Loucy (cell line): Measurements from ENCODE around the gene IL1F10.

ENCODE experiments used
- H2AFZ ChIP-seq: fragments of 200-600 bp; sonication (generic); 2 replicates; pipeline ENCODE4 v1.6.0; 2016; ENCODE audit warnings: antibody characterized with exemption, mild to moderate bottlenecking, low read length, moderate library complexity
- H3F3A ChIP-seq: fragments of 200-600 bp; 2 replicates; pipeline ENCODE4 v1.6.0; 2016; ENCODE audit warnings: antibody characterized with exemption, low read depth, mild to moderate bottlenecking
- H3K27me3 ChIP-seq: fragments of 200-600 bp; sonication (generic); 2 replicates; pipeline ENCODE4 v1.6.1; 2014; ENCODE audit warnings: low read length, mild to moderate bottlenecking; ENCODE audit not compliant: insufficient read depth, poor library complexity, severe bottlenecking
- H3K36me3 ChIP-seq: fragments of 200-600 bp; sonication (generic); 2 replicates; pipeline ENCODE4 v1.6.1; 2016; ENCODE audit warnings: low read length; ENCODE audit not compliant: insufficient read depth
- H3K4me1 ChIP-seq: fragments of 200-600 bp; sonication (generic); 2 replicates; pipeline ENCODE4 v1.5.1; 2014; ENCODE audit warnings: low read length, mild to moderate bottlenecking; ENCODE audit not compliant: insufficient read depth, poor library complexity, severe bottlenecking
- H3K4me2 ChIP-seq: fragments of 200-600 bp; sonication (generic); 2 replicates; pipeline ENCODE4 v1.6.0; 2014; ENCODE audit warnings: antibody characterized with exemption, low read length, low read depth, mild to moderate bottlenecking; ENCODE audit not compliant: poor library complexity, severe bottlenecking
- H3K4me3 ChIP-seq: fragments of 200-600 bp; sonication (generic); 2 replicates; pipeline ENCODE4 v1.5.1; 2014; ENCODE audit warnings: low read length, mild to moderate bottlenecking, mixed read lengths; ENCODE audit not compliant: poor library complexity, severe bottlenecking
- H3K79me2 ChIP-seq: fragments of 200-600 bp; sonication (generic); 2 replicates; pipeline ENCODE4 v1.6.1; 2014; ENCODE audit warnings: low read length; ENCODE audit not compliant: insufficient read depth
- H3K9ac ChIP-seq: fragments of 200-600 bp; sonication (generic); 2 replicates; pipeline ENCODE4 v1.6.0; 2014; ENCODE audit warnings: mild to moderate bottlenecking, low read depth, low read length, moderate library complexity; ENCODE audit not compliant: poor library complexity, severe bottlenecking
- H3K9me2 ChIP-seq: fragments of 200-600 bp; sonication (generic); replicated peaks from 2 replicates; pipeline ENCODE4 v1.6.1; 2016; ENCODE audit warnings: low read depth, low read length, mixed read lengths
- H3K9me3 ChIP-seq: fragments of 200-600 bp; sonication (generic); 2 replicates; pipeline ENCODE4 v1.6.1; 2014; ENCODE audit warnings: mild to moderate bottlenecking, antibody characterized with exemption, low read length, low read depth; ENCODE audit not compliant: insufficient read depth
- H4K20me1 ChIP-seq: fragments of 200-600 bp; sonication (generic); 2 replicates; pipeline ENCODE4 v1.6.0; 2014; ENCODE audit warnings: antibody characterized with exemption, low read length, mild to moderate bottlenecking; ENCODE audit not compliant: insufficient read depth, poor library complexity, severe bottlenecking
- CTCF ChIP-seq: fragments of 200-600 bp; sonication (generic); conservative IDR thresholded peaks from 2 replicates; pipeline ENCODE4 v1.5.1; 2014; ENCODE audit warnings: mild to moderate bottlenecking, antibody characterized with exemption, low read length
- EZH2phosphoT487 ChIP-seq: fragments of 200-600 bp; IDR thresholded peaks from 2 replicates; pipeline ENCODE4 v1.6.1; 2018; ENCODE audit warnings: antibody characterized with exemption, mild to moderate bottlenecking, moderate library complexity, borderline replicate concordance

The IL1F10 gene

GRCh38 chr2:113075600-113075999 is 7.8 kb downstream of the IL1F10 start:
- H3F3A ChIP-seq, result no peaks in the 10 kb centered on the region
- no peaks in the 10 kb centered on the region for H3K27me3 ChIP-seq
- no peak overlapping the region for H3K4me2 ChIP-seq
- no peaks in the 10 kb centered on the region for H3K36me3 ChIP-seq
- no peaks in the 10 kb centered on the region for H4K20me1 ChIP-seq
- no peaks in the 10 kb centered on the region for H3K79me2 ChIP-seq
- no peak for TF ChIP-seq EZH2phosphoT487
- TF ChIP-seq CTCF, result no peak
- no peak overlapping the region for H3K9ac ChIP-seq
- H3K4me3 ChIP-seq, result no peak overlapping the region
- H2AFZ ChIP-seq, result no peak overlapping the region
- H3K9me2 ChIP-seq, result no peaks in the 10 kb centered on the region
- no peaks in the 10 kb centered on the region for H3K9me3 ChIP-seq
- H3K4me1 ChIP-seq, result no peaks in the 10 kb centered on the region

- Histone ChIP-seq H3K9me3 (no peaks in the 10 kb centered on the region), H3F3A (no peaks in the 10 kb centered on the region), H3K4me2 (no peak overlapping the region), H4K20me1 (no peaks in the 10 kb centered on the region), H3K4me1 (no peaks in the 10 kb centered on the region), H2AFZ (no peak overlapping the region), H3K79me2 (no peaks in the 10 kb centered on the region), H3K4me3 (no peak overlapping the region), H3K9ac (no peak overlapping the region), H3K36me3 (no peaks in the 10 kb centered on the region), H3K27me3 (no peaks in the 10 kb centered on the region), H3K9me2 (no peaks in the 10 kb centered on the region)
- TF ChIP-seq EZH2phosphoT487 (no peak), CTCF (no peak)
These were observed 9.3 kb downstream of the IL1F10 start for GRCh38 chr2:113076954-113077669.

- TF ChIP-seq EZH2phosphoT487 (no peak), CTCF (no peak)
- Histone ChIP-seq H3K4me2 (no peak overlapping the region), H3K9ac (no peak overlapping the region), H3F3A (no peaks in the 10 kb centered on the region), H4K20me1 (no peaks in the 10 kb centered on the region), H3K4me3 (no peak overlapping the region), H3K9me3 (no peaks in the 10 kb centered on the region), H3K36me3 (no peaks in the 10 kb centered on the region), H3K9me2 (no peaks in the 10 kb centered on the region), H3K79me2 (no peaks in the 10 kb centered on the region), H3K4me1 (no peaks in the 10 kb centered on the region), H2AFZ (no peak overlapping the region), H3K27me3 (no peaks in the 10 kb centered on the region)
These were observed 10.2 kb downstream of the IL1F10 start for GRCh38 chr2:113077921-113078320.
